SK-N-SH (cell line): Measurements from ENCODE around the gene PTK6. TPM values are rescaled to one million over a fixed set of nuclear protein-coding genes. Genes with fewer than 3 reads are reported as not detected.
A peak's percentile ranks its signal among the peaks of the same experiment; 100 is the strongest.

Source experiments
- CTCF ChIA-PET: fragments of 300-600, 350-600 bp; formaldehyde crosslinking; extraction: SDS; loops from one replicate; lab custom pipeline; 2021; lab: Yijun Ruan, JAX
- POLR2A ChIA-PET: fragments of 350-600 bp; sonication (Branson Sonifier 250); formaldehyde crosslinking; extraction: SDS; loops from one replicate; lab custom pipeline; 2020; ENCODE audit warnings: antibody characterized with exemption, inconsistent platforms; lab: Yijun Ruan, JAX
- DNase-seq: peaks from one replicate; pipeline ENCODE4 v3.0.0; 2012
- H2AFZ ChIP-seq: fragments of 200-600 bp; sonication (generic); 2 replicates; pipeline ENCODE4 v1.8.1; 2016; ENCODE audit warnings: antibody characterized with exemption, mild to moderate bottlenecking, low read depth
- H3F3A ChIP-seq: fragments of 200-600 bp; sonication (generic); replicated peaks from 2 replicates; pipeline ENCODE3; 2016; ENCODE audit warnings: antibody characterized with exemption, mild to moderate bottlenecking; ENCODE audit not compliant: insufficient read depth
- H3K27ac ChIP-seq, 2 experiments: fragments of 200-500 bp in 1 of 2; fragments of 200-600 bp in 1 of 2; sonication (Bioruptor generic) in 1 of 2; sonication (generic), shearing (Covaris generic) in 1 of 2; 2 replicates each; pipeline versions ENCODE4 v1.5.1 to v1.6.1; 2014 to 2016; ENCODE audit warnings: low read depth in 2 of 2, inconsistent platforms in 1 of 2, low read length in 1 of 2, mild to moderate bottlenecking in 1 of 2, mixed read lengths in 1 of 2
- H3K27me3 ChIP-seq: fragments of 200-600 bp; sonication (generic), shearing (Covaris generic); 2 replicates; pipeline ENCODE4 v1.6.1; 2016; ENCODE audit warnings: mixed run types; ENCODE audit not compliant: insufficient read depth
- H3K36me3 ChIP-seq, 2 experiments: fragments of 200-500 bp in 1 of 2; fragments of 200-600 bp in 1 of 2; sonication (Bioruptor generic) in 1 of 2; sonication (generic) in 1 of 2; replicated peaks in 1 of 2; 2 replicates each; pipeline versions ENCODE3 to v1.5.1; 2014 to 2016; ENCODE audit warnings: low read length in 1 of 2, mild to moderate bottlenecking in 1 of 2; ENCODE audit not compliant: insufficient read depth in 2 of 2, control insufficient read depth in 1 of 2
- H3K4me1 ChIP-seq, 2 experiments: fragments of 200-500 bp in 1 of 2; fragments of 200-600 bp in 1 of 2; sonication (Bioruptor generic) in 1 of 2; sonication (generic), shearing (Covaris generic) in 1 of 2; 2 replicates each; pipeline versions ENCODE4 v1.5.1 to v1.6.1; 2014 to 2016; ENCODE audit warnings: low read depth in 1 of 2, low read length in 1 of 2, mixed run types in 1 of 2; ENCODE audit not compliant: insufficient read depth in 2 of 2, control insufficient read depth in 1 of 2
- H3K4me2 ChIP-seq: fragments of 200-600 bp; sonication (generic), shearing (Covaris generic); 2 replicates; pipeline ENCODE4 v1.6.1; 2017; ENCODE audit warnings: mixed run types
- H3K4me3 ChIP-seq, 2 experiments: fragments of 200-500 bp in 1 of 2; fragments of 200-600 bp in 1 of 2; sonication (Bioruptor generic) in 1 of 2; sonication (generic), shearing (Covaris generic) in 1 of 2; 2 replicates each; pipeline versions ENCODE4 v1.5.1 to v1.8.1; 2014 to 2016; ENCODE audit warnings: low read depth in 2 of 2, inconsistent platforms in 1 of 2, low read length in 1 of 2, mild to moderate bottlenecking in 1 of 2, mixed read lengths in 1 of 2, moderate library complexity in 1 of 2
- H3K79me2 ChIP-seq: fragments of 200-600 bp; sonication (generic); 2 replicates; pipeline ENCODE4 v1.8.1; 2017; ENCODE audit warnings: mild to moderate bottlenecking; ENCODE audit not compliant: insufficient read depth
- H3K9ac ChIP-seq: fragments of 200-600 bp; sonication (generic); 2 replicates; pipeline ENCODE4 v1.6.1; 2017; ENCODE audit warnings: mixed run types
- H3K9me2 ChIP-seq: fragments of 200-600 bp; sonication (generic); 2 replicates; pipeline ENCODE4 v1.6.1; 2017; ENCODE audit warnings: mixed run types
- H3K9me3 ChIP-seq: fragments of 200-600 bp; sonication (generic); 2 replicates; pipeline ENCODE4 v1.6.1; 2017; ENCODE audit warnings: mixed run types, mild to moderate bottlenecking, moderate library complexity
- H4K20me1 ChIP-seq: fragments of 200-600 bp; sonication (generic); 2 replicates; pipeline ENCODE4 v1.6.1; 2017; ENCODE audit warnings: mild to moderate bottlenecking, mixed run types; ENCODE audit not compliant: insufficient read depth
- CHD2 ChIP-seq: fragments of 150-350 bp; IDR thresholded peaks from 2 replicates; pipeline ENCODE4 v1.6.1; 2018; ENCODE audit warnings: low read length; ENCODE audit not compliant: partially characterized antibody
- ELF1 ChIP-seq: IDR thresholded peaks from 2 replicates; pipeline ENCODE4 v1.4.0; 2012
- EZH2phosphoT487 ChIP-seq: fragments of 200-600 bp; sonication (generic); IDR thresholded peaks from 2 replicates; pipeline ENCODE4 v1.6.1; 2017; ENCODE audit warnings: low read depth, mixed run types, mild to moderate bottlenecking, antibody characterized with exemption, moderate library complexity, borderline replicate concordance
- FOXM1 ChIP-seq: IDR thresholded peaks from 2 replicates; pipeline ENCODE4 v1.4.0; 2012; ENCODE audit warnings: low read depth, mild to moderate bottlenecking
- GATA2 ChIP-seq: sonication (generic); formaldehyde crosslinking; IDR thresholded peaks from 2 replicates; pipeline ENCODE4 v1.5.0; 2020; ENCODE audit warnings: mild to moderate bottlenecking, missing genetic modification reagents
- JUND ChIP-seq: IDR thresholded peaks from 2 replicates; pipeline ENCODE4 v1.4.0; 2012
- MEF2A ChIP-seq: IDR thresholded peaks from 2 replicates; pipeline ENCODE4 v1.4.0; 2012; ENCODE audit warnings: low read depth, borderline replicate concordance
- MXI1 ChIP-seq: IDR thresholded peaks from 2 replicates; pipeline ENCODE4 v1.6.1; 2012; ENCODE audit warnings: mild to moderate bottlenecking, low read depth, low read length, improper control_type of control experiment
- NFIC ChIP-seq: IDR thresholded peaks from 2 replicates; pipeline ENCODE4 v1.4.0; 2012; ENCODE audit warnings: borderline replicate concordance
- POLR2AphosphoS5 ChIP-seq: IDR thresholded peaks from 2 replicates; pipeline ENCODE4 v1.6.1; 2012; ENCODE audit warnings: low read depth, low read length
- RAD21 ChIP-seq: IDR thresholded peaks from 2 replicates; pipeline ENCODE4 v1.6.1; 2012; ENCODE audit warnings: mild to moderate bottlenecking, low read length
- RCOR1 ChIP-seq: fragments of 150-350 bp; IDR thresholded peaks from 2 replicates; pipeline ENCODE4 v1.6.1; 2017; ENCODE audit warnings: antibody characterized with exemption, low read length
- SIN3A ChIP-seq: IDR thresholded peaks from 2 replicates; pipeline ENCODE4 v1.6.1; 2012; ENCODE audit warnings: low read depth, mild to moderate bottlenecking, low read length, moderate library complexity, borderline replicate concordance
- TAF1 ChIP-seq: IDR thresholded peaks from 2 replicates; pipeline ENCODE4 v1.6.1; 2012; ENCODE audit warnings: low read depth, mild to moderate bottlenecking, low read length, moderate library complexity, borderline replicate concordance
- USF1 ChIP-seq: IDR thresholded peaks from 2 replicates; pipeline ENCODE4 v1.4.0; 2012; ENCODE audit warnings: low read depth, borderline replicate concordance
- YY1 ChIP-seq: IDR thresholded peaks from 2 replicates; pipeline ENCODE4 v1.4.0; 2012; ENCODE audit warnings: low read depth, mild to moderate bottlenecking
- WGBS: methylation state at CpG from one replicate; pipeline ENCODE4 v1.1.6; 2017; ENCODE audit warnings: low lambda C conversion rate; 5-methylcytosine and 5-hydroxymethylcytosine counted together
- polyA plus RNA-seq, 3 experiments: library from polyadenylated mRNA; depleted of rRNA; stranded (reverse); fragments of >200 nt; gene quantifications; 2 replicates each; pipeline ENCODE4 v1.2.3, GENCODE V29; 2012
- TF ChIP-seq, protein P1 (sequence below): IDR thresholded peaks from 2 replicates; pipeline ENCODE4 v1.4.0; 2012; ENCODE audit warnings: low read depth, borderline replicate concordance

Gene PTK6
- polyA plus RNA-seq, 1 of the 3 experiments (the other 2 are of a cell fraction) = 0.07 TPM

- Histone ChIP-seq H3K27me3 (no peaks in the 10 kb centered on the region), H3K4me2 (no peak overlapping the region), H3K4me1 (peaks cover 0 to 32% of the 10 kb centered on the region in 2 experiments; a peak in 1 of 4 replicates), H3K79me2 (no peaks in the 10 kb centered on the region), H3F3A (no peaks in the 10 kb centered on the region), H3K9me3 (no peaks in the 10 kb centered on the region), H3K36me3 (no peaks in the 10 kb centered on the region), H3K27ac (no peak overlapping the region), H3K9ac (no peak overlapping the region), H3K9me2 (no peaks in the 10 kb centered on the region), H3K4me3 (no peak overlapping the region), H2AFZ (no peak overlapping the region), H4K20me1 (no peaks in the 10 kb centered on the region)
- CTCF ChIA-PET = interaction anchor here (1.0 to 6.3 kb wide), 21 partner anchors 10 to 502 kb away, joined by 3 to 82 read pairs (median 7); partner anchors contain the start of genes GMEB2, PPDPF, SRMS and STMN3
- no peak for DNase-seq
- 92% methylated on average over 10 of the region's 12 CpGs for WGBS
- POLR2A ChIA-PET = interaction anchor here (0.7 to 1.2 kb wide), 2 partner anchors 14 to 17 kb away, joined by 3 to 4 read pairs; no protein-coding TSS in a partner anchor
- TF ChIP-seq TAF1 (no peak), YY1 (no peak), SIN3A (no peak), JUND (no peak), GATA2 (CRISPR knock-in tag) (no peak), MEF2A (no peak), RAD21 (no peak), RCOR1 (no peak), MXI1 (no peak), FOXM1 (no peak), EZH2phosphoT487 (no peak), CHD2 (no peak), POLR2AphosphoS5 (no peak), NFIC (no peak)
- TF ChIP-seq, protein P1, sequence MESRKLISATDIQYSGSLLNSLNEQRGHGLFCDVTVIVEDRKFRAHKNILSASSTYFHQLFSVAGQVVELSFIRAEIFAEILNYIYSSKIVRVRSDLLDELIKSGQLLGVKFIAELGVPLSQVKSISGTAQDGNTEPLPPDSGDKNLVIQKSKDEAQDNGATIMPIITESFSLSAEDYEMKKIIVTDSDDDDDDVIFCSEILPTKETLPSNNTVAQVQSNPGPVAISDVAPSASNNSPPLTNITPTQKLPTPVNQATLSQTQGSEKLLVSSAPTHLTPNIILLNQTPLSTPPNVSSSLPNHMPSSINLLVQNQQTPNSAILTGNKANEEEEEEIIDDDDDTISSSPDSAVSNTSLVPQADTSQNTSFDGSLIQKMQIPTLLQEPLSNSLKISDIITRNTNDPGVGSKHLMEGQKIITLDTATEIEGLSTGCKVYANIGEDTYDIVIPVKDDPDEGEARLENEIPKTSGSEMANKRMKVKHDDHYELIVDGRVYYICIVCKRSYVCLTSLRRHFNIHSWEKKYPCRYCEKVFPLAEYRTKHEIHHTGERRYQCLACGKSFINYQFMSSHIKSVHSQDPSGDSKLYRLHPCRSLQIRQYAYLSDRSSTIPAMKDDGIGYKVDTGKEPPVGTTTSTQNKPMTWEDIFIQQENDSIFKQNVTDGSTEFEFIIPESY = no peak
Observed at GRCh38 chr20:63539092-63539430, 1.9 kb upstream of the PTK6 start.

GRCh38 chr20:63538204-63539091 lies 1.3 kb upstream of the PTK6 start:
- H3K4me1 ChIP-seq = peaks cover 0 to 32% of the 10 kb centered on the region in 2 experiments; a peak in 1 of 4 replicates
- no peak overlapping the region for H3K9ac ChIP-seq
- no peaks in the 10 kb centered on the region for H3F3A ChIP-seq
- 61% methylated on average over 13 of the region's 27 CpGs for WGBS
- no peaks in the 10 kb centered on the region for H3K79me2 ChIP-seq
- TF ChIP-seq POLR2AphosphoS5 (no peak), ELF1 (no peak), USF1 (no peak), CHD2 (no peak), SIN3A (no peak)
- TF ChIP-seq, all 33 proteins: peak for 0
- Histone ChIP-seq H3K9me3 (no peaks in the 10 kb centered on the region), H3K27ac (no peak overlapping the region; a peak in 1 of 4 replicates), H3K9me2 (no peaks in the 10 kb centered on the region), H3K4me3 (peak overlapping the region in 1 of 2 experiments; percentile 29; a peak in 1 of 4 replicates), H2AFZ (no peak overlapping the region), H4K20me1 (no peaks in the 10 kb centered on the region), H3K4me2 (no peak overlapping the region), H3K36me3 (no peaks in the 10 kb centered on the region), H3K27me3 (no peaks in the 10 kb centered on the region)
- ChIA-PET POLR2A (interaction anchor here (0.5 to 1.4 kb wide), 4 partner anchors 14 to 326 kb away, joined by 3 to 4 read pairs (median 3); partner anchors contain the start of gene TPD52L2), CTCF (interaction anchor here (0.7 to 6.3 kb wide), 59 partner anchors 10 to 583 kb away, joined by 3 to 82 read pairs (median 5); partner anchors contain the start of genes GMEB2, PPDPF, PRPF6 and SAMD10)
- DNase-seq = no peak
